Endothelial cell of umbilical vein (primary cell): ENCODE results near the gene IRF2BPL.

Experiments
- EZH2 ChIP-seq: IDR thresholded peaks from 2 replicates; pipeline ENCODE4 v1.6.1; 2012; ENCODE audit warnings: borderline replicate concordance, low read depth, mild to moderate bottlenecking, moderate library complexity, low read length, inconsistent platforms; ENCODE audit not compliant: severe bottlenecking
- JUN ChIP-seq: IDR thresholded peaks from 2 replicates; pipeline ENCODE4 v1.6.1; 2011; ENCODE audit warnings: borderline replicate concordance, low read depth; ENCODE audit not compliant: insufficient read length, insufficient read depth
- POLR2A ChIP-seq: IDR thresholded peaks from 2 replicates; pipeline ENCODE4 v1.6.1; 2012; ENCODE audit warnings: low read depth, mild to moderate bottlenecking, control low read depth, low read length
- POLR2AphosphoS5 ChIP-seq: IDR thresholded peaks from 2 replicates; pipeline ENCODE4 v1.6.1; 2012; ENCODE audit warnings: low read depth, mild to moderate bottlenecking, control low read depth, low read length, moderate library complexity; ENCODE audit not compliant: insufficient read depth
- TF ChIP-seq, protein P1 (sequence below), 2 donors: IDR thresholded peaks; 1 replicate in 1 of 2; 2 replicates in 1 of 2; pipeline ENCODE4 v1.5.1; 2011; ENCODE audit warnings: low read length in 2 of 2, mild to moderate bottlenecking in 2 of 2, moderate library complexity in 2 of 2, control low read depth in 1 of 2, inconsistent platforms in 1 of 2, low read depth in 1 of 2; ENCODE audit not compliant: insufficient read depth in 1 of 2; ENCODE audit errors: extremely low read depth in 1 of 2
- TF ChIP-seq, protein P2 (sequence below): IDR thresholded peaks from 2 replicates; pipeline ENCODE4 v1.6.1; 2011; ENCODE audit not compliant: insufficient read depth, insufficient read length

DNA sequence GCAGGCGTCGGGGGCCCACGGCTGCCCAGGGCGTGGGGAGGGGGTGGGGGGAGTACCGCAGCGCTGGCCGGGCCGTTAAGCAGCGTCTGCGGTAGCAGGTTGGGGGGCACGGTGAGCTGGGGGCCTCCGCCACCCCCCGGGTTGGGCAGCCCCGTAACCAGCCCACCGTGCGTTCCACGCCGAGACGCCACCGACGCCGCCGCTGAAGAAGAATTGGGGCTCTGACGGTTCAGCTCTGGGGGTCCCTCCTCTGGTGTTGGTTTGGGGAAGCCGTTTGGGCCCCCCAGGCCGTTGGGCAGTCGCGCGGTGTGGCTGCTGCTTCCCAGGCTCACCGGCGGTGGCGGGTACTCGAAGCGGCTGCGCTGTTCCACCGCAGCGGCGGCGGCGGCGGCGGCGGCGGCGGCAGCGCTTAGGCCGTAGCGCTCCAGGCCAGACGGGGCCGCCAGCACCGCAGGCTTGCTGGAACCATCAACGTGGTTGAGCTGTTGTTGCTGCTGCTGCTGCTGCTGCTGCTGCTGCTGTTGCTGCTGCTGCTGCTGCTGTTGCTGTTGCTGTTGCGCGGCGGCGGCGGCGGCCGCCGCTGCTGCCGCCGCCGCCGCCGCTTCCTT lies 1.5 kb downstream of the IRF2BPL start:
- TF ChIP-seq POLR2A (no peak), JUN (no peak), EZH2 (no peak), POLR2AphosphoS5 (no peak)
- TF ChIP-seq, protein P1, sequence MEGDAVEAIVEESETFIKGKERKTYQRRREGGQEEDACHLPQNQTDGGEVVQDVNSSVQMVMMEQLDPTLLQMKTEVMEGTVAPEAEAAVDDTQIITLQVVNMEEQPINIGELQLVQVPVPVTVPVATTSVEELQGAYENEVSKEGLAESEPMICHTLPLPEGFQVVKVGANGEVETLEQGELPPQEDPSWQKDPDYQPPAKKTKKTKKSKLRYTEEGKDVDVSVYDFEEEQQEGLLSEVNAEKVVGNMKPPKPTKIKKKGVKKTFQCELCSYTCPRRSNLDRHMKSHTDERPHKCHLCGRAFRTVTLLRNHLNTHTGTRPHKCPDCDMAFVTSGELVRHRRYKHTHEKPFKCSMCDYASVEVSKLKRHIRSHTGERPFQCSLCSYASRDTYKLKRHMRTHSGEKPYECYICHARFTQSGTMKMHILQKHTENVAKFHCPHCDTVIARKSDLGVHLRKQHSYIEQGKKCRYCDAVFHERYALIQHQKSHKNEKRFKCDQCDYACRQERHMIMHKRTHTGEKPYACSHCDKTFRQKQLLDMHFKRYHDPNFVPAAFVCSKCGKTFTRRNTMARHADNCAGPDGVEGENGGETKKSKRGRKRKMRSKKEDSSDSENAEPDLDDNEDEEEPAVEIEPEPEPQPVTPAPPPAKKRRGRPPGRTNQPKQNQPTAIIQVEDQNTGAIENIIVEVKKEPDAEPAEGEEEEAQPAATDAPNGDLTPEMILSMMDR (IDR thresholded peaks at IDR 0.05; ENCODE audit: extremely low read depth in 1 of 2, insufficient read depth in 1 of 2, low read depth in 1 of 2, low read length in 2 of 2): peak in 1 of 2 donors; percentile 4
- TF ChIP-seq, protein P2, sequence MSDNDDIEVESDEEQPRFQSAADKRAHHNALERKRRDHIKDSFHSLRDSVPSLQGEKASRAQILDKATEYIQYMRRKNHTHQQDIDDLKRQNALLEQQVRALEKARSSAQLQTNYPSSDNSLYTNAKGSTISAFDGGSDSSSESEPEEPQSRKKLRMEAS: no peak
